Cardiac muscle cell (in vitro differentiated cells and primary cell): ENCODE results near the gene PAK6. TPM values are rescaled to one million over a fixed set of nuclear protein-coding genes. Genes with fewer than 3 reads are reported as not detected.
A peak's percentile ranks its signal among the peaks of the same experiment; 100 is the strongest.

Source experiments
- DNase-seq, 2 donors: peaks; one replicate each; pipeline versions ENCODE4 v3.0.0 to v3.0.0-alpha.2; 2010 to 2017; ENCODE audit warnings: low read depth in 1 of 2, low spot score in 1 of 2
- H3K27ac ChIP-seq: fragments of 200-600 bp; sonication (generic); 2 replicates; pipeline ENCODE4 v1.5.1; 2016
- H3K27me3 ChIP-seq: fragments of 200-600 bp; sonication (generic); 2 replicates; pipeline ENCODE4 v1.6.0; 2016; ENCODE audit warnings: control low read depth
- H3K36me3 ChIP-seq: fragments of 200-600 bp; sonication (generic); 2 replicates; pipeline ENCODE4 v1.5.1; 2016; ENCODE audit warnings: control low read depth
- H3K4me1 ChIP-seq: fragments of 200-600 bp; sonication (generic); 2 replicates; pipeline ENCODE4 v1.8.1; 2017; ENCODE audit warnings: low read depth, mild to moderate bottlenecking, mixed run types
- H3K4me3 ChIP-seq: fragments of 200-600 bp; sonication (generic); 2 replicates; pipeline ENCODE4 v1.5.1; 2016; ENCODE audit warnings: mild to moderate bottlenecking
- H3K9me3 ChIP-seq: fragments of 200-600 bp; sonication (generic); 2 replicates; pipeline ENCODE4 v1.5.1; 2017; ENCODE audit warnings: low read depth, mild to moderate bottlenecking, control low read depth
- CTCF ChIP-seq: IDR thresholded peaks from 2 replicates; pipeline ENCODE4 v1.5.1; 2012; ENCODE audit warnings: low read depth, mild to moderate bottlenecking, low read length
- polyA plus RNA-seq: library from polyadenylated mRNA; unstranded; fragments of >200 nt; fragmentation: Nextera tagmentation; extraction: Ambion mirVana; gene quantifications from 2 replicates; pipeline ENCODE4 v1.2.1, GENCODE V29; 2016
- total RNA-seq: library from RNA; depleted of rRNA; stranded (reverse); fragments of >200 nt; gene quantifications from 2 replicates; pipeline ENCODE4 v1.2.3, GENCODE V29; 2016

The PAK6 gene
- total and polyA plus RNA-seq, 2 experiments from 2014 or later, result 4.2 to 18.7 TPM

DNA sequence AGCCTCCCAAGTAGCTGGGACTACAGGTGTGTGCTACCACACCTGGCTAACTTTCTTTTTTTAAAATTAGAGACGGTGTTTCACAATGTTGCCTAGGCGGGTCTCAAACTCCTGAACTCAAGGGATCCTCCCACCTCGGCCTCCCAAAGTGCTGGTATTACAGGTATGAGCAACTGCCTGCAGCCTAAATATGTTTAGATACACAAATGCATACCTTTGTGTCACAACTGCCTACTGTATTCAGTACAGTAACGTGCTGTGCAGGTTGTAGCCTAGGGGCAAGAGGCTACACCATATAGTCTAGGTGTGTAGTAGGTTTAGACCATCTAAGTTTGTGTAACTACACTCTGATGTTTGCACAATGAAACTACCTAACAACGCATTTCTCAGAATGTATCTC is 9.5 kb upstream of the PAK6 start:
- Histone ChIP-seq H3K27me3 (no peaks in the 10 kb centered on the region), H3K4me3 (no peak overlapping the region), H3K27ac (no peak overlapping the region), H3K36me3 (no peaks in the 10 kb centered on the region), H3K9me3 (no peaks in the 10 kb centered on the region), H3K4me1 (peaks cover 3% of the 10 kb centered on the region)
- no peak for TF ChIP-seq CTCF
- no peak for DNase-seq

- no peak for TF ChIP-seq CTCF
- peaks cover 7% of the 10 kb centered on the region for H3K4me1 ChIP-seq
- DNase-seq, result no peak
- H3K9me3 ChIP-seq, result no peaks in the 10 kb centered on the region
- H3K27ac ChIP-seq, result no peak overlapping the region
- H3K36me3 ChIP-seq, result no peaks in the 10 kb centered on the region
- H3K27me3 ChIP-seq, result no peaks in the 10 kb centered on the region
- H3K4me3 ChIP-seq, result no peak overlapping the region
These were observed 8.9 kb upstream of the PAK6 start for GRCh38 chr15:40229956-40230355.

DNA sequence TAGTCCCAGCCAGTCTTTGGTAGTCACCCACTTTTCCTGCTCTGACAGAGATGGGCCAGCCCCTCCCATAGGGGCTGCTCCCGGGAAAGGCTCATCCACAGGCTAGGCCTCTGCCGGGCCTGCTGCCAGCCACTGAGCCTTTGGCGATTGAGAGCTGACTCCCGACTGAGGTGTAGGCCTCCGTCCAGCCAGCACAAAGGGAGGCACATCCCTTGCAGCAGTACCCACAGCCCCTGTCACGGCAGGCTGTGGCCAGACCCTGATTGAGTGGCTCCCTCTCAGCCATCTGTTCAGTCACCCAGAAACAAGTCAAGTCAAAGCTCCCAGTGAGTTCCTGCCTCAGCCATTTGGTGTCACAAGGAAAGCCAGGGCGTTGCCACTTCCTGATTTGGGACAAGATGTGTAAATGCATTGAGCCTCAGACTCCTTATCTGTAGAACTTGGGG is 6.2 kb upstream of the PAK6 start:
- H3K27me3 ChIP-seq, result no peaks in the 10 kb centered on the region
- no peak overlapping the region for H3K4me3 ChIP-seq
- peak in 1 of 2 donors; percentile 54 for DNase-seq
- H3K27ac ChIP-seq, result no peak overlapping the region
- H3K4me1 ChIP-seq, result peaks cover 7% of the 10 kb centered on the region
- TF ChIP-seq CTCF, result no peak
- no peaks in the 10 kb centered on the region for H3K36me3 ChIP-seq
- no peaks in the 10 kb centered on the region for H3K9me3 ChIP-seq

DNA sequence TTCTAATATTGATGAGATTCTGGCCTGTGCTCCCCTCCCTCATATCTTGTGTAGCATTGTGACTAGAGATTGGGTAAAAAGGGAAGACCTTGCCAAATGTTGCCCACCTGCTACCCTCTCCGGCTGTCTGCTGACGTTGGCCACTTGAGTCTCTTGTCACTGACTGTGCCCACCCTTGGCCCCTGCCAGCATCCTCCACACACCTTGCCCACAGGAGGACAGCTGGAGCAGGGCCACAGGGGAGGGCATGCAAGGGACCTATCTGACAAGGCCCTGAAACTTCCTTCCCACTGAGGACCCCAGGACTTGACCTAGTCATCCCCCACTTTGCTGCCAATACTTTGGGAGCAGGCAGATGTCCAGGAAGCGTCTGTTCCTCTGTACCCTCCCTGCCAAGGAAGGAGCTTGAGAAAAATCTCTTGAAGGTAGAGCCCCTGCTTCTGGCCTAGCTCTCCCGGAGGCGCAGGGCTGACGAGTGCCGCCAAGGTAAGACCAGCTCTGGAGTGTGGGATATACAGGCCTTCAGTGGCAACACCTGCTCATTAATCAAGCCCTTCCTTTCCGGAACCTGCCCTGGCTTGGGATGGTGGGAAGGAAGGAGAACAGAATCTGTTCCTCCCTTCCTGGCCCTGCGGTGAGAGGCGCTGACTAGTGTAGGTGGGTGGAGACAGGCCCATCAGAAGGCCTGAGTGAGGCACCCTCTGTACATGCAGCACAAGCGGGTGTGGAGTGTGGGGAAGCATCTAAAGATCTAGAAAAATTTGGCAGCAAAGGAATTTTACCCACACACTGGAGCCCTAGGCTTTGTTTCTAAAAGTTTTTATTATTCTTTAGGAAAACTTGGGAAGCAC is 4.9 kb upstream of the PAK6 start:
- TF ChIP-seq CTCF, result no peak
- H3K4me1 ChIP-seq, result peaks cover 12% of the 10 kb centered on the region
- no peaks in the 10 kb centered on the region for H3K36me3 ChIP-seq
- no peaks in the 10 kb centered on the region for H3K9me3 ChIP-seq
- no peak overlapping the region for H3K4me3 ChIP-seq
- H3K27ac ChIP-seq, result no peak overlapping the region
- H3K27me3 ChIP-seq, result no peaks in the 10 kb centered on the region
- no peak for DNase-seq

DNA sequence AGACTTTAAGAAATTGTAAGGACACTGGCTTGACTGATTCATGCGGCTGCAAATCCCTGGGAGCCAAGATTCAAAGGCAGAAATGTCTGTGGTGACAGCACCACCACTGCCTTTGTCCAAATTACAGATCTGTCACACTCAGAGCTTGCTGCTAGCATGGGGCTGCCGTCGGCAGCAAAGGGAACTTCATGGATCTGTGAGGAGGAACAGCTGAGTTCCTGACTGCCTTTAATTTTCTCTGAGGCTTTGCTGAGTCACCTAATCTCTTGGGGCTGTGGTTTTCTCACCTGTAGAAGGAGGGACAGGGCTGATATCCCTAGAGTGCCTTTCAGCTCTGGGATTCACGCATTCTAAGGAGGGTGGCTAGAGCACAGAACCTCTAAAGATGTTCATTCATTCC is 4.1 kb upstream of the PAK6 start:
- DNase-seq, result no peak
- TF ChIP-seq CTCF, result no peak
- H3K4me3 ChIP-seq, result no peak overlapping the region
- peaks cover 17% of the 10 kb centered on the region for H3K4me1 ChIP-seq
- H3K9me3 ChIP-seq, result no peaks in the 10 kb centered on the region
- H3K36me3 ChIP-seq, result no peaks in the 10 kb centered on the region
- H3K27me3 ChIP-seq, result no peaks in the 10 kb centered on the region
- H3K27ac ChIP-seq, result no peak overlapping the region
